PFSK-1 (cell line): ENCODE data around the gene GRIFIN.

Experiments used
- FOXP2 ChIP-seq: optimal IDR thresholded peaks from 2 replicates; pipeline ENCODE3; 2011; ENCODE audit warnings: borderline replicate concordance, control low read depth, inconsistent platforms; ENCODE audit not compliant: insufficient read depth; ENCODE audit errors: extremely low read length, extremely low read depth
- POLR2AphosphoS5 ChIP-seq: IDR thresholded peaks from 2 replicates; pipeline ENCODE4 v1.6.1; 2012; ENCODE audit warnings: low read depth, mild to moderate bottlenecking, control low read depth, low read length, moderate library complexity
- REST ChIP-seq, 2 experiments: IDR thresholded peaks; 2 replicates each; pipeline versions ENCODE4 v1.6.1 to v1.8.0; 2011 to 2012; ENCODE audit warnings: low read depth in 2 of 2, low read length in 2 of 2, control low read depth in 1 of 2, inconsistent platforms in 1 of 2, mild to moderate bottlenecking in 1 of 2, moderate library complexity in 1 of 2; ENCODE audit not compliant: insufficient read depth in 1 of 2
- SIN3A ChIP-seq: IDR thresholded peaks from 2 replicates; pipeline ENCODE4 v1.6.1; 2012; ENCODE audit warnings: mild to moderate bottlenecking, low read length, moderate library complexity, borderline replicate concordance; ENCODE audit not compliant: insufficient read depth
- TAF1 ChIP-seq: IDR thresholded peaks from 2 replicates; pipeline ENCODE4 v1.6.1; 2012; ENCODE audit warnings: low read length, control low read depth, borderline replicate concordance; ENCODE audit not compliant: insufficient read depth

Gene GRIFIN

GRCh38 chr7:2460188-2460587 lies 16.0 kb downstream of the GRIFIN start:
- no peak for TF ChIP-seq REST (IDR thresholded peaks at IDR 0.05; ENCODE audit: insufficient read depth in 1 of 2, low read depth in 2 of 2, low read length in 2 of 2)
- TF ChIP-seq SIN3A = no peak
- no peak for TF ChIP-seq POLR2AphosphoS5
- no peak for TF ChIP-seq FOXP2
- TF ChIP-seq TAF1 = no peak

- TF ChIP-seq TAF1 = no peak
These were observed 16.5 kb downstream of the GRIFIN start for GRCh38 chr7:2459674-2460073.

- TF ChIP-seq REST (IDR thresholded peaks at IDR 0.05; ENCODE audit: insufficient read depth in 1 of 2, low read depth in 2 of 2, low read length in 2 of 2) (no peak), POLR2AphosphoS5 (no peak)
These were observed 23.4 kb downstream of the GRIFIN start for GRCh38 chr7:2452643-2453270.

- TF ChIP-seq SIN3A (no peak), POLR2AphosphoS5 (no peak), TAF1 (no peak), FOXP2 (no peak), REST (IDR thresholded peaks at IDR 0.05; ENCODE audit: insufficient read depth in 1 of 2, low read depth in 2 of 2, low read length in 2 of 2) (no peak)
These were observed 24.1 kb downstream of the GRIFIN start for GRCh38 chr7:2452074-2452507.

- no peak for TF ChIP-seq TAF1
- TF ChIP-seq REST (IDR thresholded peaks at IDR 0.05; ENCODE audit: insufficient read depth in 1 of 2, low read depth in 2 of 2, low read length in 2 of 2) = no peak
- TF ChIP-seq SIN3A = no peak
- TF ChIP-seq FOXP2 = peak; percentile 86
- TF ChIP-seq POLR2AphosphoS5 = no peak
These were observed 24.8 kb downstream of the GRIFIN start for GRCh38 chr7:2451171-2452073.
